Spleen (tissue), 11 donors: Measurements from ENCODE around the gene GRK6. TPM values are rescaled to one million over a fixed set of nuclear protein-coding genes. Genes with fewer than 3 reads are reported as not detected.

Source experiments
- DNase-seq: peaks from one replicate; pipeline ENCODE4 v3.0.0-alpha.2; 2020
- H3K27ac ChIP-seq, 8 donors: fragments of 200-600 bp; sonication (generic) in 7 of 8; 1 replicate in 4 of 8; 2 replicates in 4 of 8; pipeline versions ENCODE4 v1.5.0 to v1.8.0; 2016 to 2021; ENCODE audit warnings: inconsistent platforms in 4 of 8, mild to moderate bottlenecking in 4 of 8, moderate library complexity in 1 of 8
- H3K27me3 ChIP-seq, 7 donors: fragments of 200-600 bp; sonication (generic) in 6 of 7; replicated peaks in 1 of 7; 1 replicate in 4 of 7; 2 replicates in 3 of 7; pipeline versions ENCODE4 v1.5.0 to v1.8.0; 2016 to 2021; ENCODE audit warnings: inconsistent platforms in 3 of 7, mild to moderate bottlenecking in 1 of 7
- H3K36me3 ChIP-seq, 6 donors: fragments of 200-600 bp; sonication (generic) in 5 of 6; 1 replicate in 4 of 6; 2 replicates in 2 of 6; pipeline versions ENCODE4 v1.5.0 to v1.8.0; 2016 to 2021; ENCODE audit warnings: inconsistent platforms in 2 of 6
- H3K4me1 ChIP-seq, 6 donors: fragments of 200-600 bp; sonication (generic) in 5 of 6; 1 replicate in 3 of 6; 2 replicates in 3 of 6; pipeline versions ENCODE4 v1.5.0 to v1.8.0; 2016 to 2021; ENCODE audit warnings: inconsistent platforms in 3 of 6
- H3K4me3 ChIP-seq, 8 donors: fragments of 200-600 bp; sonication (generic) in 7 of 8; 1 replicate in 4 of 8; 2 replicates in 4 of 8; pipeline versions ENCODE4 v1.5.0 to v1.8.0; 2016 to 2021; ENCODE audit warnings: inconsistent platforms in 4 of 8, mild to moderate bottlenecking in 4 of 8, moderate library complexity in 2 of 8
- H3K9me3 ChIP-seq, 8 donors: fragments of 200-600 bp; sonication (generic) in 7 of 8; 1 replicate in 4 of 8; 2 replicates in 4 of 8; pipeline versions ENCODE4 v1.5.0 to v1.8.0; 2016 to 2021; ENCODE audit warnings: inconsistent platforms in 4 of 8
- POLR2A ChIP-seq, 3 donors: fragments of 450-650 bp; IDR thresholded peaks; one replicate each; pipeline ENCODE4 v1.5.1; 2017; ENCODE audit warnings: antibody characterized with exemption in 3 of 3, mild to moderate bottlenecking in 1 of 3
- POLR2AphosphoS5 ChIP-seq, 3 donors: sonication (generic); formaldehyde crosslinking; IDR thresholded peaks; one replicate each; pipeline ENCODE4 v1.5.1; 2017; ENCODE audit warnings: antibody characterized with exemption in 3 of 3
- WGBS, 5 donors: extraction: QIAGEN DNeasy Blood & Tissue Kit in 3 of 5; methylation state at CpG; one replicate each; pipeline versions ENCODE4 v1.1.5 to v1.1.7; 2013 to 2018; 5-methylcytosine and 5-hydroxymethylcytosine counted together
- intact Hi-C: fragments of 100-400 bp; cut with DNase I; formaldehyde crosslinking; loops from one replicate; pipeline ENCODE4 v1.15.0; 2023; ENCODE audit warnings: low total_unique reads
- polyA plus RNA-seq, 3 donors: library from polyadenylated mRNA; stranded (reverse); fragments of 200-250 nt; gene quantifications; one replicate each; pipeline ENCODE4 v1.2.1, GENCODE V29; 2013
- total RNA-seq, 7 donors: library from RNA; depleted of rRNA in 3 of 7; stranded (reverse); fragments of >200 nt in 3 of 7; fragmentation: NEBNext Ultra II Directional in 4 of 7; extraction: Animal tissue kit (Norgen Biotek cat#: 25700) in 4 of 7; gene quantifications; one replicate each; pipeline versions ENCODE4 v1.1.0 to v1.2.1, GENCODE V29; 2016 to 2021
- TF ChIP-seq, protein P1 (sequence below), 11 experiments: fragments of 200-600 bp in 7 of 11; fragments of 450-650 bp in 4 of 11; sonication (generic) in 4 of 11; IDR thresholded peaks in 8 of 11; conservative IDR thresholded peaks in 3 of 11; 1 replicate in 7 of 11; 2 replicates in 4 of 11; pipeline versions ENCODE4 v1.4.0 to v1.8.0; 2016 to 2021; ENCODE audit warnings: antibody characterized with exemption in 11 of 11, inconsistent platforms in 4 of 11, mild to moderate bottlenecking in 1 of 11
- donor health status: healthy with polysubstance abuse.
- donor health status: DM: no; HTN: no; CAD: no; lungs with moderate emphysema.
- donor health status: DM: no; HTN: no; CAD: no.
- donor health status: Bipolar disorder and iron deficiency.
- donor health status: healthy.
- donor health status: DM: no; HTN: no; CAD: no.
- donor health status: DM: yes; HTN: yes; CAD: no.

Gene GRK6
- total and polyA plus RNA-seq, 10 donors = 45.7 to 170 (median 133) TPM

- peak; percentile 72 for DNase-seq
- TF ChIP-seq POLR2AphosphoS5 (IDR thresholded peaks at IDR 0.05) (peak in 1 of 3 donors; percentile 51), POLR2A (IDR thresholded peaks at IDR 0.05) (no peak)
- TF ChIP-seq, protein P1, sequence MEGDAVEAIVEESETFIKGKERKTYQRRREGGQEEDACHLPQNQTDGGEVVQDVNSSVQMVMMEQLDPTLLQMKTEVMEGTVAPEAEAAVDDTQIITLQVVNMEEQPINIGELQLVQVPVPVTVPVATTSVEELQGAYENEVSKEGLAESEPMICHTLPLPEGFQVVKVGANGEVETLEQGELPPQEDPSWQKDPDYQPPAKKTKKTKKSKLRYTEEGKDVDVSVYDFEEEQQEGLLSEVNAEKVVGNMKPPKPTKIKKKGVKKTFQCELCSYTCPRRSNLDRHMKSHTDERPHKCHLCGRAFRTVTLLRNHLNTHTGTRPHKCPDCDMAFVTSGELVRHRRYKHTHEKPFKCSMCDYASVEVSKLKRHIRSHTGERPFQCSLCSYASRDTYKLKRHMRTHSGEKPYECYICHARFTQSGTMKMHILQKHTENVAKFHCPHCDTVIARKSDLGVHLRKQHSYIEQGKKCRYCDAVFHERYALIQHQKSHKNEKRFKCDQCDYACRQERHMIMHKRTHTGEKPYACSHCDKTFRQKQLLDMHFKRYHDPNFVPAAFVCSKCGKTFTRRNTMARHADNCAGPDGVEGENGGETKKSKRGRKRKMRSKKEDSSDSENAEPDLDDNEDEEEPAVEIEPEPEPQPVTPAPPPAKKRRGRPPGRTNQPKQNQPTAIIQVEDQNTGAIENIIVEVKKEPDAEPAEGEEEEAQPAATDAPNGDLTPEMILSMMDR (IDR thresholded peaks at IDR 0.05 in 8 of 11, conservative IDR thresholded peaks at IDR 0.05 in 3 of 11) = no peak
- H3K4me1 ChIP-seq = peaks cover 3 to 97% (median 34%) of the 10 kb centered on the region in 6 donors
- WGBS, 5 donors = 87 to 91% (median 89%) methylated on average over 19 to 26 of the region's 26 CpGs
- peak overlapping the region in 3 of 8 donors; percentile 26 to 36 (median 28) for H3K27ac ChIP-seq
- H3K36me3 ChIP-seq = peaks cover 9 to 81% (median 67%) of the 10 kb centered on the region in 6 donors
- H3K27me3 ChIP-seq = no peaks in the 10 kb centered on the region
- intact Hi-C loops = no loop called here
- no peaks in the 10 kb centered on the region for H3K9me3 ChIP-seq
- no peak overlapping the region for H3K4me3 ChIP-seq
These were observed 14.7 kb downstream of the GRK6 start for GRCh38 chr5:177440990-177441780.

- Histone ChIP-seq H3K4me3 (no peak overlapping the region), H3K27me3 (peaks cover 0 to 5% (median 0%) of the 10 kb centered on the region in 7 donors), H3K36me3 (peaks cover 3 to 70% (median 56%) of the 10 kb centered on the region in 6 donors), H3K4me1 (peaks cover 5 to 96% (median 43%) of the 10 kb centered on the region in 6 donors), H3K9me3 (no peaks in the 10 kb centered on the region), H3K27ac (peak overlapping the region in 2 of 8 donors; percentile 17 to 86)
- WGBS, 5 donors = 92 to 96% (median 94%) methylated on average over 15 to 20 of the region's 20 CpGs
- no peak for TF ChIP-seq POLR2A (IDR thresholded peaks at IDR 0.05)
- TF ChIP-seq, protein P1 (IDR thresholded peaks at IDR 0.05 in 8 of 11, conservative IDR thresholded peaks at IDR 0.05 in 3 of 11) = no peak
- TF ChIP-seq POLR2AphosphoS5 (IDR thresholded peaks at IDR 0.05) = peak in 1 of 3 donors; percentile 30
- intact Hi-C loops = no loop called here
- peak; percentile 71 for DNase-seq
These were observed 15.8 kb downstream of the GRK6 start for GRCh38 chr5:177442066-177442826.

- Histone ChIP-seq H3K4me1 (peaks cover 15 to 98% (median 53%) of the 10 kb centered on the region in 6 donors), H3K4me3 (no peak overlapping the region), H3K27ac (peak overlapping the region in 3 of 8 donors; percentile 6 to 88 (median 86)), H3K36me3 (peaks cover under 1 to 59% (median 45%) of the 10 kb centered on the region in 6 donors), H3K9me3 (no peaks in the 10 kb centered on the region), H3K27me3 (peaks cover 0 to 13% (median 0%) of the 10 kb centered on the region in 7 donors)
- 78 to 91% (median 84%) methylated on average over 13 to 15 of the region's 15 CpGs for WGBS, 5 donors
- TF ChIP-seq, protein P1 (IDR thresholded peaks at IDR 0.05 in 8 of 11, conservative IDR thresholded peaks at IDR 0.05 in 3 of 11) = no peak
- TF ChIP-seq POLR2A (IDR thresholded peaks at IDR 0.05) (no peak), POLR2AphosphoS5 (IDR thresholded peaks at IDR 0.05) (peak in 2 of 3 donors; percentile 11 to 36)
- intact Hi-C loops = no loop called here
- peak; percentile 73 for DNase-seq
These were observed 16.9 kb downstream of the GRK6 start for GRCh38 chr5:177443144-177443983.
